Fibroblast of skin of left biceps (primary cell): ENCODE results near the gene GPR17.

Experiments used
- DNase-seq, 2 experiments: peaks; one replicate each; pipeline ENCODE4 v3.0.0-alpha.2; 2013; ENCODE audit warnings: low read depth in 2 of 2

Gene GPR17, protein sequence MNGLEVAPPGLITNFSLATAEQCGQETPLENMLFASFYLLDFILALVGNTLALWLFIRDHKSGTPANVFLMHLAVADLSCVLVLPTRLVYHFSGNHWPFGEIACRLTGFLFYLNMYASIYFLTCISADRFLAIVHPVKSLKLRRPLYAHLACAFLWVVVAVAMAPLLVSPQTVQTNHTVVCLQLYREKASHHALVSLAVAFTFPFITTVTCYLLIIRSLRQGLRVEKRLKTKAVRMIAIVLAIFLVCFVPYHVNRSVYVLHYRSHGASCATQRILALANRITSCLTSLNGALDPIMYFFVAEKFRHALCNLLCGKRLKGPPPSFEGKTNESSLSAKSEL

GRCh38 chr2:127645395-127646291 lies at the start of gene GPR17:
Gene GPR17 (plus strand): TSS chr2:127646153. CDS start chr2:127650736, 4,583 bp downstream.
- DNase-seq, result no peak

DNA sequence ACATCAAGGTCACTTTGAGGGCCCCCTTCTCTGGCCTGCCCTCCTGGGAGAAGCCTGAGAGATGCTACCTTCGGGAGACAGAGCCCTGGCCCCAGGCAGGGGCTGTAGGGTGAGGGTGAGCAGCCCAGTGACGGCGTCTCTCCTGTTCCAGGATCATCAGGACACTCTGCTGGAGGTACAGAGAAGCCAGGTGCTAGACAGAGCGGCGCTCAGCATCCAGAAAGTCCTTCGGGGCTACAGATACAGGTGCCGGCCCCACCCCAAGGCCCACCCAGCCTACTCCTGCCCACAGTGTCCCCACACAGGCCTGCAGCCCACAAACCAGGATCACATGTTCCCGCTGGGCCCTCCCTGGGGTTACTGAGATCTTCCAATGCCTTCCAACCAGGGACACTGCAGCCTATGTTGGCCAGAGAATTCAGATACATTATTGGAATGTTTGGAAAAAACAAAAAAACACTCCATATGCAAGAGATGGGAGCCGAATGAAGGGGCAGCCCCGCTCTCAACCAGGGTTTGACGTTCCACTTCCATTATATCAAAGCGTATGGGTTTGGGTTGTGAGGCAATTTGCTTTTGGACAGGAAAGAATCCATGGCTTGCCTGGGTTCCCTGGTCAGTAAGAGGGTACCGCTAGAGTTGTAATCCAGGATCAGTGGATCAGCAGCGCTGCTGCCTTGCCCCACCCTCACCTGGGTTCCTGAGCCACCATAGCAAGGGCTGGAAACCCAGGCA lies 49.5 kb upstream of the GPR17 start:
- DNase-seq, result no peak

DNA sequence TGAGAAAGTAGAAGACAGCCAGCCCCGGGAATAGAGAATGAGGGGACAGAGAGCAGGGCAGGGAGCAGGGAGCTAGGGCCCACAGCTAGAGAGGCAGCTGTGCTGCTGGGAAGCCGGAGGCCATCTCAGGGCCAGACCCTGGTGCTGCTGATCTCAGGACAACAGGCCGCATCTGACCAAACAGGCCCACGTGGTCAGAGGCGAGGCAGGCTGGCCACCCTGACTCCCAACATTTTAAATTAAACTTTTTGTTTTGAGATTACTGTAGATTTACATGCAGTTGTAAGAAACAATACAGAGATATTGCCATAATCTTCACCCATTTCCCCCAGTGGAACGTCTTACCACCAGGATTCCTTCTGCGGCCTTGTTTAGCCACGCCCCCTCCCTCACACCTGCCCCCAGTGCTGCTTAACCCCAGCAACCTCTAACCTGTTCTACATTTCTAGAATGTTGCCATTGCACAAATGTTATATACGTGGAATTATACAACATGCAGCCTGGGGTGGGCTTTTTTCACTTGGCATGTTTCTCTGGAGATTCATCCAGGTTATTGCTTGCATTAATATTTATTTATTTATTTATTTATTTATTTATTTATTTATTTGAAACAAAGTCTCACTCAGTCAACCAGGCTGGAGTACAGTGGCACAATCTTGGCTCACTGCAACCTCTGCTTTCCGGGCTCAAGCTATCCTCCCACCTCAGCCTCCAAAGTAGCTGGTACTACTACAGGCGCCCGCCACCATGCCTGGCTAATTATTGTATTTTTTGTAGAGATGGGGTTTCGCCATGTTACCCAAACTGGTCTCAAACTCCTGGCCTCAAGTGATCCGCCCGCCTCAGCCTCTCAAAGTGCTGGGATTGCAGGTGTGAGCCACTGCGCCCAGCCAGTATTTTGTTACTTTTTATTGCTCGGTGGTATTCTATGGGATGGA lies 48.6 kb upstream of the GPR17 start:
- no peak for DNase-seq

DNA sequence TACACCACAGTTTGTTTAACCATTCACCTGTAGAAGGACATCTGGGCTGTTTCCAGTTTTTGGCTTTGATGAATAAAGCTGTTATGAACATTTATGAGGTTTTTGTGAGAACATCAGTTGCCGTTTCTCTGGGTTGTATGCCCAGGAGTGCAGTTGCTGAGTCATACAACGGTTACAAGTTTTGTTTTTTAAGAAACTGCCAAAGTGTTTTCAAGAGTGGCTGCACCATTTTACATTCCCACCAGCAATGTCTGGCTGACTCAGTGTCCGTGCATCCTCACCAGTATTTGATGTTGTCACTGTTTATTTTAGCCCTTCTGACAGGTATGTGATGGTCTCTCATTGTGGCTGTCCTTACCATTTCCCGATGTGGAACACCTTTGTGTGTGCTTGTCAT lies 48.0 kb upstream of the GPR17 start:
- DNase-seq, result no peak

GRCh38 chr2:127598711-127599110 lies 47.2 kb upstream of the GPR17 start:
- DNase-seq, result no peak

DNA sequence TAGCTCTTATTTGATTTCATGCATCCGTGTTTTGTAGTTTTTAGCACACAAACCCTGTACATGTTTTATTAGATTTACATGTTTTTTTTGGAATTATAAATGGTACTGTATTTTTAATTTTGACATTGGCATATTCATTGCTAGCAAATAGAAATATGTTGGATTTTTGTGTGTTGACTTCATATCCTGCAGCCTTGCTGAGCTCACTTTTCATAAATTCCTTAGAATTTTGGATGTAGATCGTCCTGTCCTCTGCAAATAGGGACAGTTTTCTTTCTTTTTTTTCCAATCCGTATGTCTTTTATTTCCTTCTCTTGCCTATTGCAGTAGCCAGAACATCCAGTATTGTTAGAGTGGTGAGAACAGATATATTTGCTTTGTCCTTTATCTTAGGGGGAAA lies 46.7 kb upstream of the GPR17 start:
- DNase-seq, result no peak

DNA sequence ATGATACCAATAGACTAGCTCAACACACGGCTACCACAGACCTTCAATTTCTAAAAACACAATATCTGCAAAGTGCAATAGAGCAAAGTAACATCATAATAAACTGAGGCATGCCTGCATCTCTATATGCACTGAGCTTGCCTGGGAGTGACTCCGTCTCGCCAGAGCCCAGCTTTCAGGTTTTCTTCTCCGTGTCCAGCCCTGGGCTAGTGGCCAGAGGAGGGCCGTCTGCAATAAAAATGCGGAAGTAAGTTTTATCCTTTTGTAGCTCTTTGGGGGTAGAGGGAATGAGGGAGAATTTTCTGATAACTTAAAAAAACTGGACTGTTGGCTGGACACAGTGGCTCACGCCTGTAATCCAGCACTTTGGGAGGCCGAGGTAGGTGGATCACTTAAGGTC lies 41.0 kb upstream of the GPR17 start:
- DNase-seq, result no peak

DNA sequence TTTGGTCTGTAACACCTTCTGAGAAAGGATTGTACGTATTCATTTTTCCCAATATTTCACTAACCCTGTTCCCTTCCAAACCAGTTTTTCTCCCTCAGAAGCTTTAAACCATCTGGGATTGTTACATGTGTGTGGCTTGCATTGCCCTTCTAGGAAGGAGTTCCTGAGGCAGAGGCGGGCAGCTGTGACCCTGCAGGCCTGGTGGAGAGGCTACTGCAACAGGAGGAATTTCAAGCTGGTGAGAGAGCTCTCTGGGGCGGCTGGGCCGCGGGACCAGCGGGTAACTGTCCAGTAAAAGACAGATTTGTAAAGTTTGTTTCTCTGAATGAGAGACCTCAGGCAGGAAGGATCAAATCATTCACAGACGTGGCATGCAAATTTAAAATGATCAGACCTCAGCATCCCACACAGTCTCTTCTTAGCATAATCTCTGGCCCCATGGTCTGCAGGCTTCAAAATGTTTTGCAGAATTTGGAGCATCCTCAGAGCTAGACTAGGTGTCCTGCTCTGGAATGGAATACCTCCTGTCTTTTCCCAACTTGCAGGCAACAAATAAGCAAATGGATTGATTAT lies 40.2 kb upstream of the GPR17 start:
- no peak for DNase-seq

DNA sequence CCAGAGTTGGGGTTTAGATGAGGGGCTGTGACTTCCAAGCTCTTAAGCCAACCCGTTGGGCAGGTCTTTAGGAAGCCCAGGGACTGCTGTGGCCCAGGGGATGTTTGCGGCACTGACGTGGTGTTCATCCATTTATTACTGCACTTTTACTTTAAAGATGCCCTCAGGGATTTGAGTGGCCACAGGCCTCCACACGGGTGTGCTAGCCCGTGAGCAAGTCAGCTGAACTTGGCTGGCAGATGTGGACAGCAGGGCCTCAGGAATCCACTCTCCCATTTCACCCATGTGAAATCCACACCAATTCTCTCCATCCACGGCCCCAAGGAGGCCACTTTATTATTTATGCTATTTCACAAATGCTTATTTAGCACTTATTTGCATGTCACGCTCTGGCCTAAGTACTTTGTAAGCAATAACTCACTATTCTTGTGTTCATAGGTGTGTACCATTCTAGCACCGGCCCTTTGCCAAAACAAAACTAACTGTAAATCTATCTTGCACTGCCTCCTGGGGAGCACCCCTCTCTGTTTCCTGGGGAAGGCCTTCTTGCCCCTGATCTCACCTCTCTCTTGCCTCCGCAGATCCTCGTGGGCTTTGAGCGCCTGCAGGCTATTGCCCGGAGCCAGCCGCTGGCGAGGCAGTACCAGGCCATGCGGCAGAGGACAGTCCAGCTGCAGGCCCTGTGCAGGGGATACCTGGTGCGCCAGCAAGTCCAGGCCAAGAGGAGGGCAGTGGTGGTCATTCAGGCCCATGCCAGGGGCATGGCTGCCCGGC lies 39.1 kb upstream of the GPR17 start:
- no peak for DNase-seq

GRCh38 chr2:127607399-127607908 lies 38.5 kb upstream of the GPR17 start:
- no peak for DNase-seq

- DNase-seq, result no peak
These were observed 37.6 kb upstream of the GPR17 start for GRCh38 chr2:127608061-127609030.

- DNase-seq, result no peak
These were observed 36.8 kb upstream of the GPR17 start for GRCh38 chr2:127609031-127609751.

GRCh38 chr2:127609818-127610217 lies 36.1 kb upstream of the GPR17 start:
- no peak for DNase-seq

DNA sequence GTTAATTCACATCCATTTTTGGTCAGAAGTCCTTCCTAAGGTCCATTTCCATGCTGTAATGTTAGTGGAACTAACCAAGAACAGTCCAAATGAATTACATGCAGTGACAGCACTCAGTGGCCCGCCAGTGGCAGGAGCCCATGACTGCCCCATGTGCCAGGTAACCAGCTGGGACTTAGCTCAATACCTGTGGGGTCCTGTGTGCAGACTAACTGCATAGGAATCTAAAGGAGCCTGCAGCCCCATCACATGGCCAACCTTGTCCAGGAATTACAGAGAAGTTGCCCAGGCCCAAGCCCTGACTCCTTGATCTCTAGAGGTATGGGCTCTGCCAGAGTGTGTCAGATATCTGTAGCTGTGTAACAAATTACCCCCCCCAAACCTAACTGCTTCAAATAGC lies 35.4 kb upstream of the GPR17 start:
- DNase-seq, result no peak

GRCh38 chr2:127611076-127611925 lies 34.7 kb upstream of the GPR17 start:
- DNase-seq, result no peak

- DNase-seq, result no peak
These were observed 33.7 kb upstream of the GPR17 start for GRCh38 chr2:127612111-127612822.
